Thymus (tissue), 11 donors: ENCODE results near the gene TUB. TPM values are rescaled to one million over a fixed set of nuclear protein-coding genes. Genes with fewer than 3 reads are reported as not detected.

Experiments
- DNase-seq, 9 donors: peaks; one replicate each; pipeline ENCODE4 v3.0.0-alpha.2; 2013; ENCODE audit warnings: low spot score in 9 of 9, low read depth in 6 of 9, missing footprints in 1 of 9
- H3K27ac ChIP-seq, 2 donors: one replicate each; pipeline ENCODE4 v1.5.1; 2013; ENCODE audit warnings: control low read depth in 1 of 2, low read depth in 1 of 2, low read length in 1 of 2, mild to moderate bottlenecking in 1 of 2, moderate library complexity in 1 of 2
- H3K27me3 ChIP-seq, 2 donors: one replicate each; pipeline ENCODE4 v1.5.1; 2013; ENCODE audit warnings: low read length in 1 of 2; ENCODE audit not compliant: control insufficient read depth in 2 of 2, insufficient read depth in 1 of 2
- H3K36me3 ChIP-seq, 2 donors: one replicate each; pipeline ENCODE4 v1.5.1; 2013; ENCODE audit warnings: low read length in 1 of 2, mild to moderate bottlenecking in 1 of 2, moderate library complexity in 1 of 2; ENCODE audit not compliant: control insufficient read depth in 2 of 2, insufficient read depth in 2 of 2
- H3K4me1 ChIP-seq, 2 donors: one replicate each; pipeline ENCODE4 v1.5.1; 2013; ENCODE audit warnings: low read length in 2 of 2; ENCODE audit not compliant: control insufficient read depth in 2 of 2, insufficient read depth in 2 of 2
- H3K4me3 ChIP-seq, 2 donors: one replicate each; pipeline ENCODE4 v1.5.1; 2013; ENCODE audit warnings: low read length in 2 of 2, control low read depth in 1 of 2, mild to moderate bottlenecking in 1 of 2
- H3K9me3 ChIP-seq, 2 donors: one replicate each; pipeline ENCODE4 v1.5.1; 2013; ENCODE audit warnings: low read length in 1 of 2, mild to moderate bottlenecking in 1 of 2; ENCODE audit not compliant: control insufficient read depth in 2 of 2, insufficient read depth in 1 of 2
- WGBS: extraction: QIAGEN DNeasy Blood & Tissue Kit; methylation state at CpG from one replicate; pipeline ENCODE4 v1.1.7; 2013; 5-methylcytosine and 5-hydroxymethylcytosine counted together
- polyA plus RNA-seq: library from polyadenylated mRNA; stranded (reverse); fragments of 200-250 nt; gene quantifications from one replicate; pipeline ENCODE4 v1.2.3, GENCODE V29; 2013
- total RNA-seq: library from RNA; stranded (reverse); fragments of 120-200 nt; gene quantifications from one replicate; pipeline ENCODE4 v1.2.4, GENCODE V29; 2013
- donor health status: healthy.

The TUB gene
- total and polyA plus RNA-seq, 2 donors: 0.80 to 2.5 TPM

DNA sequence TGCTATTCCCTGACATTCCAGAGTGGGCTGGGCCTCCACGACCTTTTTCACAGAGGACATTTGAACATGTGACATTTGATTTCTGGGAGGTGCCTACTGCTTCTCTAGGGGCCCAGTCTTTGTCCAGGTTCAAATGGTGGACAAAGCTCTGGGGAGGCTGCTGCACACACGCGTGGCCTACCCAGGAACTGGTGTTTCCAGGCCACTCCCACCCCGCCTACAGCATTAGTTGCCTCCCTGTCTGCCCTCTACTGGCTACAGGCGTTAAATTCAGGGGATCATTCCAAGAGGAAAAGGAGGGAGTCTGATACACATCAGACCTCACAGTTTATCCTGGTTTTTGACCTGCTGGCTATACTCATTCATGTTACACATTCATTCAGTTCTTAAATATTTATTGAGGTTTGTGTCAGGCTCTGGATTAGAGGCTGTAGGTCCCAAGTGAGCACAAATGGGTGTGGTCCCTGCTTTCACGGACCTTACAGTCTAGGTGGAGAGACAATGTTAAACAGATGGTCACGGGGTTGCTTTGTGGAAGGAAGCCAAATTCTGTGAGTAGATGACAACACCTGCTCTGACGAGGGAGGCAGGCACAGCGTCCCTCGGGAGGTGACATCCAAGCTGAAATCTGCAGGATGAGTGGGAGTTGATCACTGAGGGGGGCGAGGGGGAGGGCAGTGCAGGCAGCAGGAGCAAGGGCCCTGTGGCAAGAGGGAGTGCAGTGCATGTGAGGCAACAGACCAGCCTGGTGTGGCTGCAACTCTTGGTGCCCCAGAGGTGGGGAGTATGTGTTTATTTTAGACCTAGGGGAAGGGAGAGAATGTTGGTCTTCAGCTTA lies 11.8 kb downstream of the TUB start:
- peak in 1 of 9 donors; percentile 18 for DNase-seq
- H3K9me3 ChIP-seq: no peaks in the 10 kb centered on the region
- H3K36me3 ChIP-seq: no peaks in the 10 kb centered on the region
- H3K27me3 ChIP-seq: no peaks in the 10 kb centered on the region
- no peak overlapping the region for H3K4me3 ChIP-seq
- no peaks in the 10 kb centered on the region for H3K4me1 ChIP-seq
- 66% methylated on average over 11 of the region's 11 CpGs for WGBS
- no peak overlapping the region for H3K27ac ChIP-seq

DNA sequence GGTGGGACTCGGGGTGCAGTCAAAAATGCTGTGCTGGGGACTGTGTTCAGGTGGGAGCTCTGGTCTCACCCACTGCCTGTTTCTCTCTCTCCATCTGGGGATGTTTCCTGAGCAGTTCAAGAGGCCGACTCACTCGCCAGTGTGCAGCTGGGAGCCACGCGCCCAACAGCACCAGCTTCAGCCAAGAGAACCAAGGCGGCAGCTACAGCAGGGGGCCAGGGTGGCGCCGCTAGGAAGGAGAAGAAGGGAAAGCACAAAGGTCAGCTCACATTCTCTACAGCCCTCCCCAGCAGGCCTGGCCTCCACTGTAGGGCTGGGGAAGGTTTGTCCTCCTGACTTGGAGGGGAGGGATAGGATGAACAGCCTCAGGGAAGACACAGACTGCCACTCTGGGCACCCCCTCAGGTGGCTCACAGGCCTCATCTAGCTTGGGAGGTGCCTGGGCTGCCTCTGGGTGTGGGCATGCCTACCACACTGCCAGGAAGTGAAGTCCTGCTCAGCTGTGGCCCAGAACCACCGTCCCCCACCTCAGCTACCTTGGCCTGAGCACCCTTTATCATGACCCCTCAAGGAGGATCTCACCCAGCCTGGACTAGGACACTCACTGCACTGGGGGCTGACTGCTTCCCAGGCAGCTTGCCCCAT lies 13.0 kb downstream of the TUB start:
- no peak overlapping the region for H3K4me3 ChIP-seq
- no peaks in the 10 kb centered on the region for H3K9me3 ChIP-seq
- DNase-seq: no peak
- no peaks in the 10 kb centered on the region for H3K27me3 ChIP-seq
- 86% methylated on average over 9 of the region's 9 CpGs for WGBS
- H3K36me3 ChIP-seq: no peaks in the 10 kb centered on the region
- H3K27ac ChIP-seq: no peak overlapping the region
- H3K4me1 ChIP-seq: no peaks in the 10 kb centered on the region

DNA sequence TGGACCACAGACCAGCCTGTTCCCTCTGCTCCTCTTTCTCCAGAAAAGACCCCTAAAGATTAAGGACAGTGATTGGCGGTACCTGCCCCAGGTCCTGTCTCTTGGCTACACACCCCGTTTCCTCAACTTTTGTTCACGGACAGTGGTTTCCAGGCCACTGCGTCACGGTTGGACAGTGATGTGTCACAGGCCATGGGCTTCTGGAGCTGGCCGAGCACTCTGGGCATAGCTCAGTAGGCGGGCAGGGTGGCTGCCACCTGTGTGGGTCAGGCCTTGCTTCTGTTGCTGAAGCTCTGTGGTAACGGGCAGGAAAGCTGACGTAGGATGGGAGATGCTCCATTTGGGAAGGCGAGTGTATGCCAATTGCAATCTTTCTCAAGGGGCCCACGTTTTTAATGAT lies 13.6 kb downstream of the TUB start:
- WGBS: 95% methylated on average over 11 of the region's 11 CpGs
- no peaks in the 10 kb centered on the region for H3K4me1 ChIP-seq
- no peaks in the 10 kb centered on the region for H3K9me3 ChIP-seq
- no peak overlapping the region for H3K4me3 ChIP-seq
- H3K36me3 ChIP-seq: no peaks in the 10 kb centered on the region
- no peak for DNase-seq
- no peaks in the 10 kb centered on the region for H3K27me3 ChIP-seq
- no peak overlapping the region for H3K27ac ChIP-seq

DNA sequence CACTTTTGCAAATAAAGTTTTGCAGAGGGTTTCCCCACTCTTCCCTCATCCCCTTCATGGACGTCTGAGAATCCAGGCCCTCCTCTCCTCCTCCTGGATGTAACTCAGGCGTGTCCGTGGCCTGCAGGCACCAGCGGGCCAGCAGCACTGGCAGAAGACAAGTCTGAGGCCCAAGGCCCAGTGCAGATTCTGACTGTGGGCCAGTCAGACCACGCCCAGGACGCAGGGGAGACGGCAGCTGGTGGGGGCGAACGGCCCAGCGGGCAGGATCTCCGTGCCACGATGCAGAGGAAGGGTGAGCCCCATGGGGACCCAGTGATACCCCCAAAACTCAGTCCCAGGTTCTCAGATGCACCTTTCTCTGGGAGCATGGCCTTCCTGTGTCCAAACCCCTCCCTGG lies 14.4 kb downstream of the TUB start:
- Histone ChIP-seq H3K36me3 (no peaks in the 10 kb centered on the region), H3K27ac (no peak overlapping the region), H3K4me3 (no peak overlapping the region), H3K9me3 (no peaks in the 10 kb centered on the region), H3K27me3 (no peaks in the 10 kb centered on the region), H3K4me1 (no peaks in the 10 kb centered on the region)
- DNase-seq: no peak
- 73% methylated on average over 12 of the region's 12 CpGs for WGBS

DNA sequence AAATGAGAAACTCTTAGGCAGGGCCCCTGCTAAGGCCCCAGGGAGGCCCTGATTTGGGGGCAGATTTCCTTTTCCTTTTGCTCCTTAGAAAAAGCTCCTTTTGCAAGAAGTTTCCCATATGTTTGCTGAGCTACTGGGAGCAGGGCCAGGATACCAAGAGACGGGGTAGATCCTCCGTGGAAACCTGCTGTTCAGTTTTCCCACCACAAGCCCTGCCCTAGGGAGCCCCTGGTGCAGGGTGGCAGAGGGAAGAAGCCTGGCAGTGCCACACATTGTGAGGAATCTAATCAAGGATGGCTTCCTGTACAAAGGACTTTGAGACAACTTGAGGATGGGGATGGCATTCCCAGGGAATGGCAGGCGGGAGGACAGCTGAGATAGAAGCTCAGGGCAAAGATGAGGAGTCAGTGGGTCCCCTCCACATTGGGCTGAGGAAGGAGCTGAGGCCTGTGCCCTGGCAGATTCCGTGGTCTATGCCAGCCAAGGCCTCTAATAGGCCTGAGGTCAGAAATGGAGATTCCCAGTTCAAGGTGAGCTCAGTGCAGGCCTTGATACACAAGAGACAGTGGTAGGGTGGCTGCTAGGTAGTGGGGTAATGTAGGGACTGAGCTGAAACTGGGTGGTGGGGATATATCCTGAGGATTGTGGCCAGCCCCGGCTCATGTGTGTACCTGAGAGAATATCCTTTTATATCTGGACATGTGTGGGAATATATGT lies 15.0 kb downstream of the TUB start:
- Histone ChIP-seq H3K4me3 (no peak overlapping the region), H3K27me3 (no peaks in the 10 kb centered on the region), H3K36me3 (no peaks in the 10 kb centered on the region), H3K27ac (no peak overlapping the region), H3K9me3 (no peaks in the 10 kb centered on the region), H3K4me1 (no peaks in the 10 kb centered on the region)
- DNase-seq: no peak
- WGBS: 88% methylated on average over 5 of the region's 5 CpGs

DNA sequence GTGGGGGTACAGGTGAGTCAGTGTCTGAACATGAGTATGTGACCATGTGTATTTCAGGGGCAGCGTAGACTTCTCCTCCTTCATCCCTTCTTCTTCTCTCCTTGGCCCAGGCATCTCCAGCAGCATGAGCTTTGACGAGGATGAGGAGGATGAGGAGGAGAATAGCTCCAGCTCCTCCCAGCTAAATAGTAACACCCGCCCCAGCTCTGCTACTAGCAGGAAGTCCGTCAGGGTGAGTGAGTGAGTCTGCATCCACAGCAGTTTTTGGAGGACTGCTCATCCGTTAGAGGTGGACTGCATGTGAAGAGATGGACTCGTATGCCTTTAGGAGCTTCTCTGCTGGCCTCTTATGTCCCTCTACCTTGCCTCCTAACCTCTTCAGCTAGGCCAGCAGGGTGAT lies 15.6 kb downstream of the TUB start:
- Histone ChIP-seq H3K4me3 (no peak overlapping the region), H3K9me3 (no peaks in the 10 kb centered on the region), H3K27ac (no peak overlapping the region), H3K27me3 (no peaks in the 10 kb centered on the region), H3K4me1 (no peaks in the 10 kb centered on the region), H3K36me3 (no peaks in the 10 kb centered on the region)
- 79% methylated on average over 6 of the region's 6 CpGs for WGBS
- DNase-seq: no peak

DNA sequence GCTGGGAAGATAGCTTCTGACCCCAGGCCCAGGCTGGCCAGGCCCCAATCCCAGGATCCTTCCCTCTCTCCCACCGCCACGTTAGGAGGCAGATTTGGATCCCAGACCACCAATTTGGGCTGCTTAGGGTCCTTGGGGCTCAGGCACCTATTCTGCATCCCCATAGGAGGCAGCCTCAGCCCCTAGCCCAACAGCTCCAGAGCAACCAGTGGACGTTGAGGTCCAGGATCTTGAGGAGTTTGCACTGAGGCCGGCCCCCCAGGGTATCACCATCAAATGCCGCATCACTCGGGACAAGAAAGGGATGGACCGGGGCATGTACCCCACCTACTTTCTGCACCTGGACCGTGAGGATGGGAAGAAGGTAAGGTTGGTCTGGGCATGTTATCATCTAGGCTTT lies 16.1 kb downstream of the TUB start:
- H3K36me3 ChIP-seq: no peaks in the 10 kb centered on the region
- H3K4me1 ChIP-seq: no peaks in the 10 kb centered on the region
- H3K27ac ChIP-seq: no peak overlapping the region
- H3K4me3 ChIP-seq: no peak overlapping the region
- H3K27me3 ChIP-seq: no peaks in the 10 kb centered on the region
- H3K9me3 ChIP-seq: no peaks in the 10 kb centered on the region
- 97% methylated on average over 8 of the region's 8 CpGs for WGBS
- DNase-seq: no peak

DNA sequence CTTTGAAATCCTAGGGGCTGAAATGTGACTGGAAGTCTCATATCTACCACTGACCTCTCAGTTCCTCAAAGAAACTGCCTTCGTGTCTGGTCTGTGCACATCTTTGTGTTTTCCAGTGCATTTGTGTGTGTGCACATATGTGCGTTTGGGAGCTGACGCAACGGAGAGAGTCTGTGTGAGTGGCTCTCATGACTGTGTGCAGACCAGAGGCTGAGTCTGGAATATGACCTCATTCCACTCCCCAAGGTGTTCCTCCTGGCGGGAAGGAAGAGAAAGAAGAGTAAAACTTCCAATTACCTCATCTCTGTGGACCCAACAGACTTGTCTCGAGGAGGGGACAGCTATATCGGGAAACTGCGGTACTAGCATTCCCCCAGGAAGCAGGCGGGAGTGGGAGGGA lies 16.5 kb downstream of the TUB start:
- no peaks in the 10 kb centered on the region for H3K4me1 ChIP-seq
- DNase-seq: no peak
- H3K9me3 ChIP-seq: no peaks in the 10 kb centered on the region
- H3K4me3 ChIP-seq: no peak overlapping the region
- H3K36me3 ChIP-seq: no peaks in the 10 kb centered on the region
- H3K27ac ChIP-seq: no peak overlapping the region
- 95% methylated on average over 9 of the region's 9 CpGs for WGBS
- H3K27me3 ChIP-seq: no peaks in the 10 kb centered on the region

DNA sequence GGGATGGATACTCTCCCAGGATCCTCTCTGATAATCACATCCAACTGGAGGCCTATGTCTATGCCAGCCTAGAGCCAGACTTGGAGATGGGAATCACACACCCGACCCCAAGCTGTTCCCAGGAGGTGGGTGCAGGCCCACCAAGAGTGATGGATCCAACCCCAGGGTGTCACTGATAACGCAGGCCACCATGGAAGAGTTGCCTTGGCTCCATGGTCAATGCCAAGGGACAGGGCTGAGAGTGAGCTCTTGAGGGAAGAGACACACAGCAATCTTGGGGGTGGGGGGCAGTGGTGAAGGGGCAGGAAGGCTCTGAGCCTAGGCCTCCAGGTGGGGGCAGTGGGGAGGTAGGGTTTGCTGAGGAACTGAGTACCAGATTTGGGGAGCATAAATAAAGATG lies 16.9 kb downstream of the TUB start:
- DNase-seq: no peak
- 90% methylated on average over 2 of the region's 2 CpGs for WGBS
- H3K36me3 ChIP-seq: no peaks in the 10 kb centered on the region
- H3K27ac ChIP-seq: no peak overlapping the region
- H3K9me3 ChIP-seq: no peaks in the 10 kb centered on the region
- H3K4me3 ChIP-seq: no peak overlapping the region
- H3K4me1 ChIP-seq: no peaks in the 10 kb centered on the region
- H3K27me3 ChIP-seq: no peaks in the 10 kb centered on the region
